ENCODE results near the gene PPIL4. TPM values are rescaled to one million over a fixed set of nuclear protein-coding genes. Genes with fewer than 3 reads are reported as not detected.

The PPIL4 gene
- total and polyA plus RNA-seq, 4 experiments from 2014 or later: 10.0 to 35.7 (median 23.8) TPM

GRCh38 chr6:149458806-149459205 is 87.0 kb downstream of the PPIL4 start:
- H3K36me3 ChIP-seq (ENCODE audit: insufficient read depth, low read length): peaks cover 71% of the 10 kb centered on the region
- ChIA-PET CTCF (ENCODE audit: partially characterized antibody) (interaction anchor here (1.5 to 2.2 kb wide), 2 partner anchors 24 to 59 kb away, joined by 3 to 11 read pairs; no protein-coding TSS in a partner anchor), POLR2A (ENCODE audit: partially characterized antibody) (interaction anchor here (1.4 kb wide), 1 partner anchor 10 kb away, joined by 4 read pairs; no protein-coding TSS in a partner anchor)
- peaks cover 3% of the 10 kb centered on the region for H3K4me1 ChIP-seq (ENCODE audit: insufficient read depth, low read length)
- H3K36me3 Mint-ChIP-seq: peaks cover 63 to 81% of the 10 kb centered on the region in 2 donors
- H3K9me3 Mint-ChIP-seq: no peaks in the 10 kb centered on the region
- H3K27me3 Mint-ChIP-seq: no peaks in the 10 kb centered on the region
- intact Hi-C loops (cut with micrococcal nuclease): no loop called here
- no peaks in the 10 kb centered on the region for H3K9me3 ChIP-seq (ENCODE audit: control insufficient read depth in 1 of 2, low read length in 2 of 2)
- no peak overlapping the region for H3K27ac ChIP-seq (ENCODE audit: low read depth, low read length)
- H3K4me3 ChIP-seq (ENCODE audit: low read length in 2 of 2): no peak overlapping the region
- H3K4me3 Mint-ChIP-seq: no peak overlapping the region
- peak overlapping the region in 5 of 7 donors; percentile 5 to 74 (median 59) for H3K27ac Mint-ChIP-seq
- no peak for DNase-seq
- H3K4me1 Mint-ChIP-seq: peaks cover 16 to 36% (median 23%) of the 10 kb centered on the region in 4 donors
- H3K27me3 ChIP-seq (ENCODE audit: insufficient read depth, low read length): no peaks in the 10 kb centered on the region

- Histone ChIP-seq H3K36me3 (ENCODE audit: insufficient read depth, low read length) (peaks cover 67% of the 10 kb centered on the region), H3K9me3 (ENCODE audit: control insufficient read depth in 1 of 2, low read length in 2 of 2) (no peaks in the 10 kb centered on the region)
- POLR2A ChIA-PET (ENCODE audit: partially characterized antibody): interaction anchor here (1.4 kb wide), 1 partner anchor 9 kb away, joined by 4 read pairs; no protein-coding TSS in a partner anchor
Measured at GRCh38 chr6:149458196-149458595, 87.6 kb downstream of the PPIL4 start.

GRCh38 chr6:149457316-149457884 is 88.4 kb downstream of the PPIL4 start:
- ChIA-PET POLR2A (ENCODE audit: partially characterized antibody) (interaction anchor here (0.9 kb wide), 1 partner anchor 12 kb away, joined by 3 read pairs; no protein-coding TSS in a partner anchor), CTCF (ENCODE audit: partially characterized antibody) (interaction anchor here (0.6 to 2.2 kb wide), 6 partner anchors 15 to 429 kb away, joined by 3 to 11 read pairs (median 3); no protein-coding TSS in a partner anchor)
- H3K27ac Mint-ChIP-seq: peak overlapping the region in 3 of 7 donors; percentile 37 to 77 (median 59)
- no peaks in the 10 kb centered on the region for H3K4me1 ChIP-seq (ENCODE audit: insufficient read depth, low read length)
- no peak overlapping the region for H3K4me3 Mint-ChIP-seq
- H3K27ac ChIP-seq (ENCODE audit: low read depth, low read length): no peak overlapping the region
- H3K4me1 Mint-ChIP-seq: peaks cover 8 to 24% (median 13%) of the 10 kb centered on the region in 4 donors
- H3K36me3 ChIP-seq (ENCODE audit: insufficient read depth, low read length): peaks cover 61% of the 10 kb centered on the region
- H3K36me3 Mint-ChIP-seq: peaks cover 60 to 79% of the 10 kb centered on the region in 2 donors
- no peak overlapping the region for H3K4me3 ChIP-seq (ENCODE audit: low read length in 2 of 2)
- no peaks in the 10 kb centered on the region for H3K27me3 ChIP-seq (ENCODE audit: insufficient read depth, low read length)
- no peak for DNase-seq
- no peaks in the 10 kb centered on the region for H3K9me3 Mint-ChIP-seq
- no peaks in the 10 kb centered on the region for H3K9me3 ChIP-seq (ENCODE audit: control insufficient read depth in 1 of 2, low read length in 2 of 2)
- H3K27me3 Mint-ChIP-seq: no peaks in the 10 kb centered on the region
- intact Hi-C loops (cut with micrococcal nuclease): no loop called here

More at GRCh38 chr6:149458196-149458595, 87.6 kb downstream of the PPIL4 start:
- Histone ChIP-seq H3K27me3 (ENCODE audit: insufficient read depth, low read length) (no peaks in the 10 kb centered on the region), H3K4me1 (ENCODE audit: insufficient read depth, low read length) (no peaks in the 10 kb centered on the region), H3K4me3 (ENCODE audit: low read length in 2 of 2) (no peak overlapping the region), H3K27ac (ENCODE audit: low read depth, low read length) (no peak overlapping the region)
- peak overlapping the region in 5 of 7 donors; percentile 5 to 59 (median 18) for H3K27ac Mint-ChIP-seq
- intact Hi-C loops (cut with micrococcal nuclease): no loop called here
- H3K36me3 Mint-ChIP-seq: peaks cover 62 to 79% of the 10 kb centered on the region in 2 donors
- H3K4me3 Mint-ChIP-seq: no peak overlapping the region
- no peaks in the 10 kb centered on the region for H3K27me3 Mint-ChIP-seq
- H3K4me1 Mint-ChIP-seq: peaks cover 12 to 32% (median 19%) of the 10 kb centered on the region in 4 donors
- CTCF ChIA-PET (ENCODE audit: partially characterized antibody): interaction anchor here (1.4 to 2.2 kb wide), 4 partner anchors 25 to 430 kb away, joined by 3 to 11 read pairs (median 4); no protein-coding TSS in a partner anchor
- H3K9me3 Mint-ChIP-seq: no peaks in the 10 kb centered on the region
- peak in 1 of 5 donors; percentile 17 for DNase-seq

GRCh38 chr6:149456311-149457021 is 89.4 kb downstream of the PPIL4 start:
- Mint-ChIP-seq H3K4me3 (no peak overlapping the region), H3K4me1 (peaks cover 7 to 21% (median 11%) of the 10 kb centered on the region in 4 donors), H3K27me3 (no peaks in the 10 kb centered on the region), H3K36me3 (peaks cover 58 to 76% of the 10 kb centered on the region in 2 donors), H3K27ac (peak overlapping the region in 1 of 7 donors; percentile 77), H3K9me3 (no peaks in the 10 kb centered on the region)
- peaks cover 61% of the 10 kb centered on the region for H3K36me3 ChIP-seq (ENCODE audit: insufficient read depth, low read length)
- H3K4me1 ChIP-seq (ENCODE audit: insufficient read depth, low read length): no peaks in the 10 kb centered on the region
- peak in 1 of 5 donors; percentile 11 for DNase-seq
- CTCF ChIA-PET (ENCODE audit: partially characterized antibody): interaction anchor here (1.5 kb wide), 1 partner anchor 25 kb away, joined by 6 read pairs; no protein-coding TSS in a partner anchor
- H3K9me3 ChIP-seq (ENCODE audit: control insufficient read depth in 1 of 2, low read length in 2 of 2): no peaks in the 10 kb centered on the region
- intact Hi-C loops (cut with micrococcal nuclease): no loop called here
- H3K27ac ChIP-seq (ENCODE audit: low read depth, low read length): no peak overlapping the region
- no peaks in the 10 kb centered on the region for H3K27me3 ChIP-seq (ENCODE audit: insufficient read depth, low read length)
- H3K4me3 ChIP-seq (ENCODE audit: low read length in 2 of 2): no peak overlapping the region
- POLR2A ChIA-PET (ENCODE audit: partially characterized antibody): no interaction called here

- no peaks in the 10 kb centered on the region for H3K9me3 Mint-ChIP-seq
- H3K4me3 ChIP-seq (ENCODE audit: low read length in 2 of 2): no peak overlapping the region
- no peaks in the 10 kb centered on the region for H3K4me1 ChIP-seq (ENCODE audit: insufficient read depth, low read length)
- no peaks in the 10 kb centered on the region for H3K9me3 ChIP-seq (ENCODE audit: control insufficient read depth in 1 of 2, low read length in 2 of 2)
- H3K4me3 Mint-ChIP-seq: peak overlapping the region in 1 of 8 donors; percentile 17
- no peak overlapping the region for H3K27ac ChIP-seq (ENCODE audit: low read depth, low read length)
- H3K27me3 Mint-ChIP-seq: no peaks in the 10 kb centered on the region
- H3K27me3 ChIP-seq (ENCODE audit: insufficient read depth, low read length): no peaks in the 10 kb centered on the region
- intact Hi-C loops (cut with micrococcal nuclease): no loop called here
- ChIA-PET POLR2A (ENCODE audit: partially characterized antibody) (interaction anchor here (0.8 kb wide), 1 partner anchor 25 kb away, joined by 3 read pairs; no protein-coding TSS in a partner anchor), CTCF (ENCODE audit: partially characterized antibody) (interaction anchor here (1.4 to 2.8 kb wide), 3 partner anchors 23 to 427 kb away, joined by 3 to 11 read pairs (median 6); no protein-coding TSS in a partner anchor)
- DNase-seq: no peak
- H3K27ac Mint-ChIP-seq: peak overlapping the region; percentile 25 to 85 (median 71)
- peaks cover 61% of the 10 kb centered on the region for H3K36me3 ChIP-seq (ENCODE audit: insufficient read depth, low read length)
- peaks cover 7 to 19% (median 11%) of the 10 kb centered on the region in 4 donors for H3K4me1 Mint-ChIP-seq
- H3K36me3 Mint-ChIP-seq: peaks cover 50 to 67% of the 10 kb centered on the region in 2 donors
Measured at GRCh38 chr6:149455031-149455732, 90.7 kb downstream of the PPIL4 start.

All from CD4-positive, alpha-beta memory T cell (primary cell).